Activated gamma-delta T cell (primary cell): Measurements from ENCODE around the gene FANCD2OS.
"Not testable (repeated sequence)": the region's sequence is repeated elsewhere in the genome, so short reads cannot be mapped to it uniquely, and the experiment has no call there.

Experiments used
- DNase-seq: peaks from one replicate; lab custom pipeline; 2025; lab: John Stamatoyannopoulos, UW
- total RNA-seq, 2 donors: gene quantifications; one replicate each; lab custom pipeline; 2026; lab: John Stamatoyannopoulos, UW

FANCD2OS gene, protein sequence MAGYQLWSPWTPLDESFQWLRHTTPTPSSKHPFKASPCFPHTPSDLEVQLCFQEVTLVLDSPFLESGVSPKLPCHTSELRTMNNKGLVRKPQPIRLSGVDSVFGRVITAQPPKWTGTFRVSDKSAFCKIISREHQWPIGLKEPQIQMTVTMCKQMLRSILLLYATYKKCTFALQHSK
- total RNA-seq = 0 reads per million in 2 donors

GRCh38 chr3:10108091-10108490 lies at the start of gene FANCD2OS:
Gene FANCD2OS, minus strand, starts transcription at chr3:10108255. Its CDS starts 3,481 bp downstream, at chr3:10104774.
- no peak for DNase-seq

- DNase-seq = no peak
These were observed 49.0 kb upstream of the FANCD2OS start for GRCh38 chr3:10157031-10157430.

DNA sequence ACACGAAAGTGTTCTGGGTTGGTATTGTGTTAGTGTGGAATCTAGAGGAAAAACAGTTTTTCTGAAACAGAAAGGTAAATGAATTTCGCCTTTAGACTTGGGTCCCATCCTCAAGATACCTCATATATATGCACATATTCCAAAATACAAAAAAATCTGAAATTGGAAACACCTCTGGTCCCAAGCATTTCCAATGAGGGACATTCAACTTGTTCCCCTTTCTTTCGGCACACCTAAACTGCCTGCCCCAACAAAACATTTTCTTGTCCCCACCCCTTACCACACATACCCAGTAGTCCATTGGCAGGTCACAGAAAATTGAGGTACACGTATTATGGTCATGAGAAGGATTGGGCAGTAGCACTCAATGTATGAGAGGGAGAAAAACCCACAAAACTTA lies 47.6 kb upstream of the FANCD2OS start:
- DNase-seq = no peak

- DNase-seq = no peak
These were observed 47.0 kb upstream of the FANCD2OS start for GRCh38 chr3:10155123-10155472.

DNA sequence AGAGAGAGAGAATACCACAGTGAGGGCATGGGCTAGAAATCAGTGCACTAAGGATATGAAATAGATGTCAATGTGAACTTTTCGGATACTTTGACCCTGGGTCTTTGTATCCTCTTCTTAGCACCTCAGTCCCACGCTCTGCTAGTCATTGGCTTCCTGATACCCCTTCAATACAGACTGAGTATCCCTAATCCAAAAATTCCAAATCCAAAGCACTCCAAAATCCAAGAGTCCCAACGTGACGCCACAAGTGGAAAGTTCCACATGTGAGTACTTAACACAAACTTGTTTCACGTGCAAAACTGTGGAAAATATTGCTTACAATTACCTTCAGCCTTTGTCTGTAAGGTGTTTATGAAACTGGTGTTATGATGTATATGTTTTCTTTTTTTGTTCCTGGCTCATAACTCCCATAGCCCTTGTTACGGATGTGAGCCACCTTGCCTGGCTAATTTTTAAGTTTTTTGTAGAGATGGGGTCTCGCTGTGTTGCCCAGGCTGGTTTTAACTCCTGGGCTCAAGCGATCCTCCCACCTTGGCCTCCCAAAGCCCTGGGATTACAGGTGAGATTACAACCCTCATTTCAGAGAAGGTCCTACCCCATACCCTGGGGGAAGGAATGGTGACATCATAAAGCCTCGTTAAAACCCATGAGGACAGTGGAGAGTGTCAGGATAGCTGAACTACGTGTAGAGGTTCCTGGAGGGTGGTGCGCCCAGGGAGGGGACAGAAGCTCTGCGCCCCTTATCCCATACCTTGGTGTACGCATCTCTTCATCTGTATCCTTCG lies 46.5 kb upstream of the FANCD2OS start:
- DNase-seq = no peak

DNA sequence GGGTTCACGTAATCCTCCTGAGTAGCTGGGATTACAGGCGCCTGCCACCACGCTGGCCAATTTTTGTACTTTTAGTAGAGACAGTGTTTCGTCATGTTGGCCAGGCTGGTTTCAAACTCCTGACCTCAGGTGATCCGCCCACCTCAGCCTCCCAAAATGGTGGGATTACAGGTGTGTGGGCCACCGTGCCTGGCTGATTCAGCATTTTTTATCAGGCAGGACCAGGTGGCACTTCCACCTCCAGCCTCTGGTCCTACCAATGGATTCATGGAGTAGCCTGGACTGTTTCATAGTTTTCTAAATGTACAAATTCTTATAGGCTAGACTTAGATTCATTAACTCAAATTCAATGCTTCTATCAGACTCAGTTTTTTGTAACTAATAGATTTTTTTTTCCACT lies 42.9 kb upstream of the FANCD2OS start:
- DNase-seq = no peak

GRCh38 chr3:10149226-10149625 lies 41.2 kb upstream of the FANCD2OS start:
- no peak for DNase-seq

GRCh38 chr3:10145685-10146084 lies 37.6 kb upstream of the FANCD2OS start:
- no peak for DNase-seq

GRCh38 chr3:10142707-10143560 lies 34.9 kb upstream of the FANCD2OS start:
- no peak for DNase-seq

DNA sequence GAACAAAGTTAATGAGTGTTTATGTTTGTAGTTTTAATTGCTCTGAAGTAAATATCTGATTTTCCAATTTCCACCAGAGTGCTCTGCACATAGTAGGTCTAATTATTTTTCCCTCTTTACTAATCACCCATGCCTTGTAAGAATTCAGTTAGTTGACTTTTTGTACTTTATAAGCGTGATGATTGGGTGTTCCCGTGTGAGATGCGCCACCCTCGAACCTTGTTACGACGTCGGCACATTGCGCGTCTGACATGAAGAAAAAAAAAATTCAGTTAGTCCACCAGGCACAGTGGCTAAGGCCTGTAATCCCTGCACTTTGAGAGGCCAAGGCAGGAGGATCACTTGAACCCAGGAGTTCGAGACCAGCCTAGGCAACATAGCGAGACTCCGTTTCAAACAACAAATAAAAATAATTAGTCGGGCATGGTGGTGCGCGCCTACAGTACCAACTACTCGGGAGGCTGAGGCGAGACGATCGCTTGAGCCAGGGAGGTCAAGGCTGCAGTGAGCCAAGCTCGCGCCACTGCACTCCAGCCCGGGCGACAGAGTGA lies 33.0 kb upstream of the FANCD2OS start:
- DNase-seq = no peak

GRCh38 chr3:10137178-10137577 lies 29.1 kb upstream of the FANCD2OS start:
- DNase-seq = no peak

GRCh38 chr3:10136426-10137005 lies 28.5 kb upstream of the FANCD2OS start:
- DNase-seq = no peak

- DNase-seq = not testable (repeated sequence)
These were observed 27.8 kb upstream of the FANCD2OS start for GRCh38 chr3:10135872-10136271.

- no peak for DNase-seq
These were observed 14.7 kb upstream of the FANCD2OS start for GRCh38 chr3:10122724-10123123.

DNA sequence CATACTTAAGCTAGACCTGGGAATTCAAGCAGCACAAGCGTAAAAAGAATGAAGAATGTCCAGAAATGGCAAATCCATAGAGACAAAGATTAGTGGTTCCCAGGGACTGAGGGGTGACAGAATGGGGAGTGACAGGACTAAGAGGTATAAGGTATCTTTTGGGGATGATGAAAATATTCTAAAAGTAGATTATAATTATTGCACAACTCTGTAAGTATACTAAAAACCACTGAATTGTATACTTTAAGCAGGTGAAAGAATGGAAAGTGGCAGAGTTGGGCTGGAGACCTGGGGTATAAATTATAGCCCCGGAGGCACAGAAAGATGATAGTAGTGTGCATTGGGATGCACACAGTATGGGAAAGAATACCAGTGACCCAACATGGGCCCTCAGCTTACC lies 13.0 kb upstream of the FANCD2OS start:
- no peak for DNase-seq

DNA sequence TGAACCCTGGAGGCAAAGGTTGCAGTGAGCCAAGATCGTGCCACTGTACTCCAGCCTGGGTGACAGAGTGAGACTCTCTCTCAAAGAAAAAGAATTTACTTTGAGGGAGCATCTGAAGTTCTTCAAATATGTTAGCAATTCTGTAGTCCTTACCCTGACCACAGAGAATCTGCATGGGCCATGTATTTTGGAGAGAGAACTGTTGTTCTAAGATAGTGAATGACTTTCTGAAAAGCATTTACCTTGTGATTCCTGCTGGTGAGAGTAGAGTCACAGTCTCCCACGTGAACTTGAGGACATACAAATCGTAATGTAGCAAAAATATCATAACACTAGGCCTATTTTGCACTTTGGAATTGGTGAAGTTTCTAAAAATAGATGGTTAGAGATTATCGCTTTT lies 11.3 kb upstream of the FANCD2OS start:
- no peak for DNase-seq

GRCh38 chr3:10116928-10117327 lies 8.9 kb upstream of the FANCD2OS start:
- DNase-seq = no peak

DNA sequence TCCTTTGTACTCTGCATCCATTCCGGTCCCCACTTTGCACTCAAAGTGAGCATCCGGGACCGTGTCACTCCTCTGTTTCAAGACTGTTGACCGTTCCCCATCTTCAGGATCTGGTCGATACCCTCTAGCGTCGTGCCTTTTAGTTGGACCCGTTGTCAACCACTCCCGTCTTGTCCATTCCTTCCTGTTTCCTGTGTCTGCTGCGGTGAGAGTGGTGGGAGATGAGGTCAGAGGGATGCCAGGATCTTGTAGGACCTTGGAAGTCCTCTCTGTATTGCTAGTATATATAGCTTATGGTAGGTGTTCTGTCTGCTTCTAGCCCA lies 8.0 kb upstream of the FANCD2OS start:
- DNase-seq = no peak

- DNase-seq = peak; percentile 82
These were observed 7.5 kb upstream of the FANCD2OS start, which contains the start of gene BRK1 for GRCh38 chr3:10115326-10116137. Gene BRK1, plus strand, starts transcription at chr3:10115675. Its CDS starts 27 bp downstream, at chr3:10115702.

DNA sequence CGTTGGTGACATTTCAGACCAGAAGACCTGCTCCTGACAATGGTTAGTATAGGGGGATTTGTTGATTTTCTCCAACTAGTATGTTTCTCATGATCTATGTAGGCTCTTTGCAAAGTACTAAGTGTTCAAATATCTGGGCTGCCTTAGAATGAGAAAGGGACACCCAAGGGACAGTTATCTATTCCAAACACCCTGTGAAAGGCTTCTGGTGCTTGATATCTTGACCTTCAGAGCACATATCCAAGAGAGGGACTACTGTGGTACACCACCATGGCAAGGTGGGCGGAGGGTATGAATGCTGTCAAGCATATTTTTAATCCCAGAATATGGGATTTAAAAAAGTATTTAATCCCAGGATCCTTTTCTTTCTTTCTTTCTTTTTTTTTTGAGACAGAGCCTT lies 1.1 kb downstream of the FANCD2OS start:
- no peak for DNase-seq

DNA sequence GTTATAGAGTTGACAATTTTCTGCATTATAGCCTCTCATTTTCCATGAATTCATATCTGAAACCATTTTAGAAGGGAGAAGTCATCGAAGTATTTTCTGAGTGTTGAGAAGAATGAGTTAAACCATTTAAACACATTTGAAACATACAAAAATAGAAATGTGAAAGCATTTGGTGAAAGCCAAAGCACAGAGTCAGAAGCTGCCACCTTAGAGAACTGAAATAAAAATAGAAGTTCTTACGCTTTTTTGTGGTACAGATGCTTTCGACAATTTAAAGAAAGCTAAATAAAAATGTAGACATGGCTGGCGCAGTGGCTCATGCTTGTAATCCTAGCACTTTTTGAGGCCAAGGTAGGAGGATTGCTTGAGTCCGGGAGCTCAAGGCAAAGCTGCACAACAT lies 9.0 kb downstream of the FANCD2OS start:
- no peak for DNase-seq
